PC-9 (cell line): ENCODE measurements around the gene C12orf54. TPM values are rescaled to one million over a fixed set of nuclear protein-coding genes. Genes with fewer than 3 reads are reported as not detected.
A peak's percentile ranks its signal among the peaks of the same experiment; 100 is the strongest.
"Not testable (repeated sequence)": the region's sequence is repeated elsewhere in the genome, so short reads cannot be mapped to it uniquely, and the experiment has no call there.

Source experiments
- BruUV-seq: library from RNA; stranded (reverse); fragments of 400-500 nt; replicated peaks from 2 replicates; lab custom pipeline; 2021; lab: Mats Ljungman, UMichigan
- CTCF ChIA-PET: fragments of 300-600 bp; sonication (Branson Sonifier 250); formaldehyde crosslinking; loops from one replicate; lab custom pipeline; 2022; ENCODE audit warnings: antibody characterized with exemption; lab: Charles Lee
- POLR2A ChIA-PET: fragments of 300-600 bp; sonication (Branson Sonifier 250); formaldehyde crosslinking; loops from one replicate; lab custom pipeline; 2022; ENCODE audit warnings: antibody characterized with exemption; ENCODE audit not compliant: unreplicated experiment; lab: Charles Lee
- DNase-seq, 2 experiments: peaks; one replicate each; pipeline versions ENCODE4 v3.0.0 to v3.0.0-alpha.2; 2015 to 2022; ENCODE audit warnings: mixed read lengths in 1 of 2
- H2AFZ ChIP-seq: fragments of 200-600 bp; sonication (generic); 2 replicates; pipeline ENCODE4 v1.8.1; 2017; ENCODE audit warnings: antibody characterized with exemption
- H3F3A ChIP-seq: fragments of 200-600 bp; sonication (generic); 2 replicates; pipeline ENCODE4 v1.8.1; 2017; ENCODE audit warnings: antibody characterized with exemption, mild to moderate bottlenecking, low read depth; ENCODE audit not compliant: insufficient read depth
- H3K27ac ChIP-seq: fragments of 200-600 bp; sonication (generic); 2 replicates; pipeline ENCODE4 v1.6.1; 2016; ENCODE audit warnings: mixed run types
- H3K27me3 ChIP-seq: fragments of 200-600 bp; sonication (generic); 2 replicates; pipeline ENCODE4 v1.6.1; 2016; ENCODE audit warnings: low read depth, mixed run types; ENCODE audit not compliant: insufficient read depth
- H3K36me3 ChIP-seq: fragments of 200-600 bp; sonication (generic); 2 replicates; pipeline ENCODE4 v1.6.1; 2016; ENCODE audit warnings: low read depth, mixed run types
- H3K4me1 ChIP-seq: fragments of 200-600 bp; sonication (generic); replicated peaks from 2 replicates; pipeline ENCODE4 v1.6.1; 2016; ENCODE audit warnings: mixed run types; ENCODE audit not compliant: insufficient read depth
- H3K4me2 ChIP-seq: fragments of 200-600 bp; sonication (generic); 2 replicates; pipeline ENCODE4 v1.6.1; 2017; ENCODE audit warnings: mixed run types
- H3K4me3 ChIP-seq: fragments of 200-600 bp; sonication (generic); 2 replicates; pipeline ENCODE4 v1.6.1; 2016; ENCODE audit warnings: mixed run types
- H3K79me2 ChIP-seq: fragments of 200-600 bp; sonication (generic); 2 replicates; pipeline ENCODE4 v1.6.1; 2017; ENCODE audit warnings: low read depth, mixed run types
- H3K9me2 ChIP-seq: fragments of 200-600 bp; sonication (generic); 2 replicates; pipeline ENCODE4 v1.8.1; 2017; ENCODE audit warnings: mild to moderate bottlenecking; ENCODE audit not compliant: insufficient read depth
- H3K9me3 ChIP-seq: fragments of 200-600 bp; sonication (generic); 2 replicates; pipeline ENCODE4 v1.8.1; 2016; ENCODE audit warnings: low read depth; ENCODE audit not compliant: insufficient read depth
- H4K20me1 ChIP-seq: fragments of 200-600 bp; sonication (generic); 2 replicates; pipeline ENCODE4 v1.8.1; 2017; ENCODE audit not compliant: insufficient read depth
- CTCF ChIP-seq: fragments of 200-600 bp; sonication (generic); conservative IDR thresholded peaks from 2 replicates; pipeline ENCODE4 v1.6.1; 2017; ENCODE audit warnings: mixed run types, antibody characterized with exemption, mild to moderate bottlenecking, moderate library complexity
- EZH2 ChIP-seq: fragments of 200-600 bp; sonication (generic); IDR thresholded peaks from 2 replicates; pipeline ENCODE4 v1.8.0; 2017; ENCODE audit warnings: antibody characterized with exemption, low read depth
- intact Hi-C: fragments of 100-400 bp; cut with micrococcal nuclease; formaldehyde crosslinking; loops from one replicate; pipeline ENCODE4 v1.10.0; 2022; ENCODE audit not compliant: unreplicated experiment
- total RNA-seq: library from RNA; stranded (reverse); gene quantifications from 2 replicates; pipeline ENCODE4 v1.2.3, GENCODE V29; 2021

The C12orf54 gene
- total RNA-seq, 1 experiment from 2014 or later = not detected

DNA sequence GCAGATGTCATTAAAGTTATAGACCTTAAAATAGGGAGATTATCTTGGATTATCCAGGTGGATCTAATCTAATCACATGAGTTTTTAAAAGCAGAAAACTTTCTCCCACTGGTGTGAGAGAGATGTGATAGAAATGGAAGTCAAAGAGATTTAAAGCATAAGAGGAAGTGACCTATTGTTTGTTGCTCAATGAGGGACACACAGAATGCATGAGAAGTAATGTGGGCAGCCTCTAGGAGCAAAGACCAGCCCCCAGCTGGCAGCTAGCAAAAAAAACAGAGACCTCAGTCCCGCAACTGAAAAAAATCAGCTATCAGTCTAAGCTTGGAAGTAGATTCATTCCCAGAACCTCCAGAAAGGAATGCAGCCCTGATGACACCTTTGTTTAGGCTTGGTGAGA lies 34.5 kb upstream of the C12orf54 start:
- Histone ChIP-seq H3K36me3 (no peaks in the 10 kb centered on the region), H2AFZ (no peak overlapping the region), H3K27me3 (peaks cover 21% of the 10 kb centered on the region), H3K4me3 (no peak overlapping the region), H3K4me1 (no peaks in the 10 kb centered on the region), H3K27ac (no peak overlapping the region), H3K79me2 (no peaks in the 10 kb centered on the region), H3K4me2 (no peak overlapping the region), H3K9me3 (no peaks in the 10 kb centered on the region), H3K9me2 (no peaks in the 10 kb centered on the region), H4K20me1 (no peaks in the 10 kb centered on the region), H3F3A (no peaks in the 10 kb centered on the region)
- POLR2A ChIA-PET = no interaction called here
- BruUV-seq = no TSS peak
- intact Hi-C loops = no loop called here
- DNase-seq = no peak
- CTCF ChIA-PET = no interaction called here
- TF ChIP-seq CTCF (no peak), EZH2 (no peak)

DNA sequence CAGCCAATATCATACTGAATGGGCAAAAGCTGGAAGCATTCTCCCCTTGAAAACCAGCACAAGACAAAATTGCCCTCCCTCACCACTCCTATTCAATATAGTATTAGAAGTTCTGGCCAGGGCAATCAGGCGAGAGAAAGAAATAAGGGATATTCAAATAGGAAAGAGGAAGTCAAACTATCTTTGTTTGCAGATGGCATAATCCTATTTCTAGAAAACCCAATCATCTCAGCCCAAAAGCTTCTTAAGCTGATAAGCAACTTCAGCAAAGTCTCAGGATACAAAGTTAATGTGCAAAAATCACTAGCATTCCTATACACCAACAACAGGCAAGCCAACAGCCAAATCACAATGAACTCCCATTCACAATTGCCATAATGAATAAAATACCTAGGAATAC lies 30.9 kb upstream of the C12orf54 start:
- ChIA-PET POLR2A (no interaction called here), CTCF (no interaction called here)
- Histone ChIP-seq H3K4me3 (no peak overlapping the region), H3K4me1 (no peaks in the 10 kb centered on the region), H3F3A (no peaks in the 10 kb centered on the region), H3K4me2 (no peak overlapping the region), H3K36me3 (no peaks in the 10 kb centered on the region), H3K9me2 (no peaks in the 10 kb centered on the region), H3K9me3 (no peaks in the 10 kb centered on the region), H4K20me1 (no peaks in the 10 kb centered on the region), H2AFZ (no peak overlapping the region), H3K79me2 (no peaks in the 10 kb centered on the region), H3K27ac (no peak overlapping the region), H3K27me3 (peaks cover 17% of the 10 kb centered on the region)
- no peak for TF ChIP-seq EZH2
- TF ChIP-seq CTCF = no peak
- DNase-seq = no peak
- no TSS peak for BruUV-seq
- intact Hi-C loops = no loop called here

- H3K79me2 ChIP-seq, H3K36me3 ChIP-seq, intact Hi-C loops, H3K9me2 ChIP-seq, H3K9me3 ChIP-seq, CTCF ChIA-PET, BruUV-seq, DNase-seq, H3K27ac ChIP-seq, H3K4me3 ChIP-seq, H2AFZ ChIP-seq, H3K4me2 ChIP-seq, H3F3A ChIP-seq, H4K20me1 ChIP-seq, H3K4me1 ChIP-seq, POLR2A ChIA-PET: not testable (repeated sequence)
- H3K27me3 ChIP-seq = peaks cover 16% of the 10 kb centered on the region
Measured at GRCh38 chr12:48452961-48453360, 29.3 kb upstream of the C12orf54 start.

DNA sequence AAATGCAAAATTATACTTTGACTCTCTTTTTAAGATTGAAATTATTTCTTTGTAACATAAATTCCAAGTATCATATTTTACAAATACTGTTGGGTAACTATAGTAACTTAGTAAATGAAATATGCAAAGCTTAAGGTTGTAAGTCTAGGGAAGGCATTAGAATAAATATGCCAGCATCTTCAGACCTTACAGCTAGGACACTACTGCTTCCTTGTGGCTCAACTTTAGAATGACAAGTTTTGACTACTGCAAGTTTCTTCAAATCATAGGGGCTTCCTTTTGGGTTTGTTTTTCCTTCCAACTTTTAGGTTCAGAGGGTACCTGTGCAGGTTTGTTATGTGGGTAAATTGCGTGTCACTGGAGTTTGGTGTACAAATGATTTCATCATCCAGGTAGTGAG lies 27.6 kb upstream of the C12orf54 start:
- H2AFZ ChIP-seq = no peak overlapping the region
- no peak overlapping the region for H3K4me3 ChIP-seq
- peaks cover 29% of the 10 kb centered on the region for H3K27me3 ChIP-seq
- ChIA-PET POLR2A (no interaction called here), CTCF (interaction anchor here (0.6 kb wide), 2 partner anchors 10 to 1166 kb away, joined by 3 to 10 read pairs; no protein-coding TSS in a partner anchor)
- BruUV-seq = no TSS peak
- H3F3A ChIP-seq = no peaks in the 10 kb centered on the region
- no peaks in the 10 kb centered on the region for H3K9me2 ChIP-seq
- TF ChIP-seq CTCF (peak; percentile 66), EZH2 (no peak)
- intact Hi-C loops = no loop called here
- H4K20me1 ChIP-seq = no peaks in the 10 kb centered on the region
- H3K9me3 ChIP-seq = no peaks in the 10 kb centered on the region
- H3K4me1 ChIP-seq = no peaks in the 10 kb centered on the region
- H3K4me2 ChIP-seq = no peak overlapping the region
- no peaks in the 10 kb centered on the region for H3K79me2 ChIP-seq
- H3K27ac ChIP-seq = no peak overlapping the region
- no peak for DNase-seq
- no peaks in the 10 kb centered on the region for H3K36me3 ChIP-seq
